Upper lobe of left lung (tissue), 6 donors: ENCODE data around the gene NSD2. TPM values are rescaled to one million over a fixed set of nuclear protein-coding genes. Genes with fewer than 3 reads are reported as not detected.

Experiments used
- ATAC-seq, 2 donors: fragments of 200-7000 bp; cut with Tn5 transposase; one replicate each; pipeline ENCODE4 v1.9.1; 2022; ENCODE audit warnings: mild to moderate bottlenecking in 2 of 2, moderate library complexity in 2 of 2; ENCODE audit not compliant: low FRiP score in 2 of 2
- DNase-seq, 2 donors: peaks; one replicate each; pipeline ENCODE4 v3.0.0-alpha.2; 2019 to 2020
- H3K27ac ChIP-seq, 4 donors: fragments of 200-600 bp; sonication (generic); one replicate each; pipeline ENCODE4 v1.5.1; 2016 to 2019
- H3K27me3 ChIP-seq, 4 donors: fragments of 200-600 bp; sonication (generic); one replicate each; pipeline ENCODE4 v1.5.1; 2017 to 2019
- H3K36me3 ChIP-seq, 4 donors: fragments of 200-600 bp; sonication (generic); one replicate each; pipeline ENCODE4 v1.5.1; 2016 to 2019
- H3K4me1 ChIP-seq, 4 donors: fragments of 200-600 bp; sonication (generic); one replicate each; pipeline ENCODE4 v1.5.1; 2018 to 2019
- H3K4me3 ChIP-seq, 4 donors: fragments of 200-600 bp; sonication (generic); one replicate each; pipeline ENCODE4 v1.5.1; 2017 to 2019; ENCODE audit warnings: mild to moderate bottlenecking in 2 of 4, moderate library complexity in 1 of 4
- H3K9me3 ChIP-seq, 4 donors: fragments of 200-600 bp; sonication (generic); one replicate each; pipeline ENCODE4 v1.5.1; 2018 to 2019
- CTCF ChIP-seq, 6 experiments: fragments of 450-650 bp in 4 of 6; fragments of 200-600 bp in 2 of 6; sonication (generic) in 2 of 6; IDR thresholded peaks; one replicate each; pipeline ENCODE4 v1.5.1; 2016 to 2019; ENCODE audit warnings: antibody characterized with exemption in 6 of 6
- EP300 ChIP-seq, 4 donors: sonication (generic); formaldehyde crosslinking; IDR thresholded peaks; one replicate each; pipeline ENCODE4 v1.5.1; 2017; ENCODE audit warnings: antibody characterized with exemption in 4 of 4, control low read depth in 2 of 4
- POLR2A ChIP-seq, 4 donors: fragments of 450-650 bp; IDR thresholded peaks; one replicate each; pipeline ENCODE4 v1.5.1; 2016 to 2017; ENCODE audit warnings: antibody characterized with exemption in 4 of 4, mild to moderate bottlenecking in 2 of 4
- POLR2AphosphoS5 ChIP-seq, 2 donors: sonication (generic); formaldehyde crosslinking; IDR thresholded peaks; one replicate each; pipeline ENCODE4 v1.5.1; 2017; ENCODE audit warnings: antibody characterized with exemption in 2 of 2
- WGBS, 2 donors: methylation state at CpG; one replicate each; pipeline ENCODE4 v1.1.5; 2017 to 2018; 5-methylcytosine and 5-hydroxymethylcytosine counted together
- total RNA-seq, 6 donors: library from RNA; depleted of rRNA in 4 of 6; stranded (reverse); fragments of >200 nt in 4 of 6; gene quantifications; one replicate each; pipeline versions ENCODE4 v1.1.0 to v1.2.1, GENCODE V29; 2016 to 2021
- donor health status: DM: no; HTN: no; CAD: no; lungs with moderate emphysema.
- donor health status: DM: no; HTN: yes; CAD: no; lungs with severe emphysema.

NSD2 gene
- total RNA-seq, 6 donors from 2014 or later: 35.7 to 164 (median 53.1) TPM

- 90 to 98% methylated on average over 2 of the region's 2 CpGs for WGBS, 2 donors
- H3K27me3 ChIP-seq: no peaks in the 10 kb centered on the region
- DNase-seq (no peak), ATAC-seq (no peak)
- no peak overlapping the region for H3K4me3 ChIP-seq
- peaks cover 5 to 21% (median 11%) of the 10 kb centered on the region in 4 donors for H3K4me1 ChIP-seq
- no peaks in the 10 kb centered on the region for H3K9me3 ChIP-seq
- H3K36me3 ChIP-seq: peaks cover 0 to 54% (median 30%) of the 10 kb centered on the region in 4 donors
- no peak overlapping the region for H3K27ac ChIP-seq
- TF ChIP-seq POLR2AphosphoS5 (IDR thresholded peaks at IDR 0.05) (no peak), CTCF (IDR thresholded peaks at IDR 0.05) (no peak), EP300 (IDR thresholded peaks at IDR 0.05) (no peak), POLR2A (IDR thresholded peaks at IDR 0.05) (no peak)
Observed at GRCh38 chr4:1846580-1846979, 24.6 kb upstream of the NSD2 start.

- 86 to 87% methylated on average over 7 to 9 of the region's 10 CpGs for WGBS, 2 donors
- ATAC-seq: no peak
- Histone ChIP-seq H3K4me3 (no peak overlapping the region), H3K27me3 (no peaks in the 10 kb centered on the region), H3K4me1 (peaks cover 14 to 45% (median 29%) of the 10 kb centered on the region in 4 donors), H3K27ac (no peak overlapping the region), H3K9me3 (no peaks in the 10 kb centered on the region), H3K36me3 (peaks cover 0 to 28% (median 14%) of the 10 kb centered on the region in 4 donors)
- no peak for DNase-seq
- TF ChIP-seq CTCF (IDR thresholded peaks at IDR 0.05) (no peak), POLR2A (IDR thresholded peaks at IDR 0.05) (no peak), EP300 (IDR thresholded peaks at IDR 0.05) (no peak), POLR2AphosphoS5 (IDR thresholded peaks at IDR 0.05) (no peak)
Observed at GRCh38 chr4:1850276-1850675, 20.9 kb upstream of the NSD2 start.

GRCh38 chr4:1851160-1851559, 20.0 kb upstream of the NSD2 start:
- Histone ChIP-seq H3K4me1 (peaks cover 14 to 48% (median 31%) of the 10 kb centered on the region in 4 donors), H3K4me3 (no peak overlapping the region), H3K27me3 (no peaks in the 10 kb centered on the region), H3K36me3 (peaks cover 0 to 22% (median 11%) of the 10 kb centered on the region in 4 donors), H3K9me3 (no peaks in the 10 kb centered on the region), H3K27ac (peak overlapping the region in 2 of 4 donors; percentile 21 to 28)
- 65 to 85% methylated on average over 11 of the region's 11 CpGs for WGBS, 2 donors
- TF ChIP-seq POLR2A (IDR thresholded peaks at IDR 0.05) (no peak), CTCF (IDR thresholded peaks at IDR 0.05) (peak in 1 of 6 experiments; percentile 18)
- ATAC-seq (no peak), DNase-seq (no peak)

- Histone ChIP-seq H3K36me3 (peaks cover 0 to 18% (median 7%) of the 10 kb centered on the region in 4 donors), H3K4me1 (peaks cover 14 to 50% (median 32%) of the 10 kb centered on the region in 4 donors), H3K4me3 (no peak overlapping the region), H3K27ac (peak overlapping the region in 2 of 4 donors; percentile 21 to 28), H3K9me3 (no peaks in the 10 kb centered on the region), H3K27me3 (no peaks in the 10 kb centered on the region)
- DNase-seq (peak in 1 of 2 donors; percentile 60), ATAC-seq (no peak)
- WGBS, 2 donors: 71 to 76% methylated on average over 16 of the region's 16 CpGs
- TF ChIP-seq CTCF (IDR thresholded peaks at IDR 0.05): no peak
Observed at GRCh38 chr4:1851575-1852410, 19.4 kb upstream of the NSD2 start.
